ENCODE measurements around the gene FLACC1.
"Not testable (repeated sequence)": the region's sequence is repeated elsewhere in the genome, so short reads cannot be mapped to it uniquely, and the experiment has no call there.

The FLACC1 gene

GRCh38 chr2:201254081-201254730 lies 102.9 kb downstream of the FLACC1 start:
- DNase-seq (ENCODE audit: low spot score) = peak; percentile 53

DNA sequence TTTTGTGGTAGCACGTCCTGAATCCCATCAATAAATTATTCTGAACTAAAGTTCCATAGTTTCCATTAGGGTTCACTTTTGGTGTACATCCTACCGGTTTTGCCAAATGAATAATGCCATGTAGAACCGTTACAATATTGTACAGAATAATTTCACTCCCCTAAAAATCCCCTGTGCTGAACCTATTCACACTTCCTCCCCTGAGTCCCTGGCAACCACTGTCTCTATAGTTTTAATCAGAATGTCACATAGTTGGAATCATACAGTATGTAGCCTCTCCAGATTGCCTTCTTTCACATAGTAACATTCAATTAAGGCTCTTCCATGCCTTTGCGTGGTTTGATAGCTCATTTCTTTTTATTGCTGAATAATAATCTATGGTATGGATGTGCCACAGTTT lies 106.4 kb downstream of the FLACC1 start:
- no peak for DNase-seq (ENCODE audit: low spot score)

DNA sequence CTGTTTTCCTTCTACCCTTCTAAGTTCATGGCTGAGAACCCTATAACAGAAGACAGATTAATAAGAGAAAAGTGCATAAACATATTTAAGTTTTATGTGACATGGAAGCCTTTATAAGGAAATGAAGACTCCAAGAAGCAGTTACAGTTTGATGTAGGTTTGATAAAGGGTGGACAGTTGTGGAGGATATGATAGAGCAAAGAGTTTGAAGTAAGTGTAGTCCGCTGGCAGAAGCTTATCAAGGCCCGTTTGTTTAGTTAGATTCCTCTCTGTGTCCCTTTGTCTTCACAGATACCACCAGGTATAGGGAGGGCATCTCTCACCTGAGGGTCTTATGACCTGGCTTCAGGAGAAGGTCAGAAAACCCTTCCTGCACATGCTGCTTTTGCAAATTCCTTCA lies 107.3 kb downstream of the FLACC1 start:
- DNase-seq (ENCODE audit: low spot score) = no peak

GRCh38 chr2:201248288-201248844 lies 108.8 kb downstream of the FLACC1 start:
- no peak for DNase-seq (ENCODE audit: low spot score)

DNA sequence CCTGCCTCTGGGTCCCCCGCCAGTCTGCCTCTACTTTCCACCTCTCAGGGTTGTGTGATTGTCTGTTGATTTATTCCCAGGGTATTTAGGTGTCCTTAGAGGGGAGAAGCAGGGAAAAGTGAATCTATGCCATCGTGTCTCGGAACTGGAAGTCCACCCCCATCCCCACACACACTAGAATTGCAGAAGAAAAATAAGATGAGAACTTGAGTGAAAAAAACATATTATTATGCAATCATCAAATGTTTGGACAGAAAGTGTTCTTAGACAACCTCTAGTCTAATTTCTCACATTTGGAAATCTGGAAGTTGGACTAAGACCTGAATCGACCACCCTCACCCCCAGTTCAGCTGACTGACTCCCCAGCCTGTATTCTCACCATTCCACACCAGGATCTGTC lies 110.9 kb downstream of the FLACC1 start:
- DNase-seq (ENCODE audit: low spot score) = no peak

DNA sequence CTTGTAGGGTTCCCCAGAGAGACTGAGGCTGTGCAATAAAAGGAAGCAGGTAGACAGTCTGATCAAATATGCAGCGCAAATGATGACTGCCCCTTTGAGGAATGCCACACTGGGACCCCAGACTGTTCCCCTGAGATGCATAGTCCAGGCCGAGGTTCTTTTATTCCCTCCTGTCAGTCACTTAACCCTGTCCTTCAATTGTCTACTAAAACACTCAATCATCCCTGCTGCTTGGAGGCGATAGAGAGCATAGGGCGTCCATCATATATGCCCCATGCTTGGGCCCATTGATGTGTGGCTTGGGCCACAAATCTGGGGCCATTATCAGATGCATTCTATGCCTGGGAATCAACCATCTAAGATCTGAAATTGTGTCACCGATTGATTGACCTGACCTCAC lies 112.3 kb downstream of the FLACC1 start:
- DNase-seq (ENCODE audit: low spot score) = no peak

- no peak for DNase-seq (ENCODE audit: low spot score)
Measured at GRCh38 chr2:201242571-201243277, 114.4 kb downstream of the FLACC1 start.

- DNase-seq (ENCODE audit: low spot score) = not testable (repeated sequence)
Measured at GRCh38 chr2:201239167-201239935, 117.8 kb downstream of the FLACC1 start.

Data from iPS-NIHi11 (cell line).